ENCODE measurements around the gene KRTAP13-3.

KRTAP13-3 gene

GRCh38 chr21:30425826-30426225 lies at the start of gene KRTAP13-3:
Gene KRTAP13-3, minus strand, starts transcription at chr21:30425926. Its CDS starts 14 bp downstream, at chr21:30425912.
- Histone ChIP-seq H3K4me1 (ENCODE audit: insufficient read depth, low read length) (peaks cover 3% of the 10 kb centered on the region), H2AFZ (ENCODE audit: low read depth, low read length) (no peak within 1 kb of the TSS), H3K27me3 (ENCODE audit: insufficient read depth, low read length) (no peaks in the 10 kb centered on the region), H3K36me3 (ENCODE audit: insufficient read depth, low read length) (no peaks in the 10 kb centered on the region), H3K9me3 (ENCODE audit: low read length) (no peaks in the 10 kb centered on the region), H3K4me3 (ENCODE audit: low read length) (no peak within 1 kb of the TSS)

GRCh38 chr21:30468900-30469714 lies 43.4 kb upstream of the KRTAP13-3 start:
- Histone ChIP-seq H3K4me3 (ENCODE audit: low read length) (no peak overlapping the region), H3K9me3 (ENCODE audit: low read length) (no peaks in the 10 kb centered on the region), H3K4me1 (ENCODE audit: insufficient read depth, low read length) (peaks cover 25% of the 10 kb centered on the region), H2AFZ (ENCODE audit: low read depth, low read length) (peak overlapping the region; percentile 15), H3K27me3 (ENCODE audit: insufficient read depth, low read length) (no peaks in the 10 kb centered on the region), H3K36me3 (ENCODE audit: insufficient read depth, low read length) (no peaks in the 10 kb centered on the region)

- H3K4me1 ChIP-seq (ENCODE audit: insufficient read depth, low read length) = peaks cover 11% of the 10 kb centered on the region
- no peak overlapping the region for H2AFZ ChIP-seq (ENCODE audit: low read depth, low read length)
- H3K36me3 ChIP-seq (ENCODE audit: insufficient read depth, low read length) = no peaks in the 10 kb centered on the region
- H3K4me3 ChIP-seq (ENCODE audit: low read length) = no peak overlapping the region
- H3K9me3 ChIP-seq (ENCODE audit: low read length) = no peaks in the 10 kb centered on the region
- no peaks in the 10 kb centered on the region for H3K27me3 ChIP-seq (ENCODE audit: insufficient read depth, low read length)
Measured at GRCh38 chr21:30463713-30464112, 38.0 kb upstream of the KRTAP13-3 start.

GRCh38 chr21:30448514-30448913 lies 22.8 kb upstream of the KRTAP13-3 start:
- H3K27me3 ChIP-seq (ENCODE audit: insufficient read depth, low read length) = no peaks in the 10 kb centered on the region
- no peak overlapping the region for H3K4me3 ChIP-seq (ENCODE audit: low read length)
- H2AFZ ChIP-seq (ENCODE audit: low read depth, low read length) = no peak overlapping the region
- H3K4me1 ChIP-seq (ENCODE audit: insufficient read depth, low read length) = no peaks in the 10 kb centered on the region
- no peaks in the 10 kb centered on the region for H3K36me3 ChIP-seq (ENCODE audit: insufficient read depth, low read length)
- no peaks in the 10 kb centered on the region for H3K9me3 ChIP-seq (ENCODE audit: low read length)

- H3K9me3 ChIP-seq (ENCODE audit: low read length) = no peaks in the 10 kb centered on the region
Measured at GRCh38 chr21:30447056-30447455, 21.3 kb upstream of the KRTAP13-3 start.

GRCh38 chr21:30444204-30444603 lies 18.5 kb upstream of the KRTAP13-3 start:
- no peaks in the 10 kb centered on the region for H3K27me3 ChIP-seq (ENCODE audit: insufficient read depth, low read length)
- H2AFZ ChIP-seq (ENCODE audit: low read depth, low read length) = no peak overlapping the region
- H3K36me3 ChIP-seq (ENCODE audit: insufficient read depth, low read length) = no peaks in the 10 kb centered on the region
- H3K4me3 ChIP-seq (ENCODE audit: low read length) = no peak overlapping the region
- no peaks in the 10 kb centered on the region for H3K9me3 ChIP-seq (ENCODE audit: low read length)
- no peaks in the 10 kb centered on the region for H3K4me1 ChIP-seq (ENCODE audit: insufficient read depth, low read length)

More at GRCh38 chr21:30447056-30447455, 21.3 kb upstream of the KRTAP13-3 start:
- H3K27me3 ChIP-seq (ENCODE audit: insufficient read depth, low read length) = no peaks in the 10 kb centered on the region
- H2AFZ ChIP-seq (ENCODE audit: low read depth, low read length) = no peak overlapping the region
- no peaks in the 10 kb centered on the region for H3K4me1 ChIP-seq (ENCODE audit: insufficient read depth, low read length)
- no peaks in the 10 kb centered on the region for H3K36me3 ChIP-seq (ENCODE audit: insufficient read depth, low read length)
- no peak overlapping the region for H3K4me3 ChIP-seq (ENCODE audit: low read length)

GRCh38 chr21:30443226-30443625 lies 17.5 kb upstream of the KRTAP13-3 start:
- no peaks in the 10 kb centered on the region for H3K9me3 ChIP-seq (ENCODE audit: low read length)
- no peak overlapping the region for H2AFZ ChIP-seq (ENCODE audit: low read depth, low read length)
- H3K36me3 ChIP-seq (ENCODE audit: insufficient read depth, low read length) = no peaks in the 10 kb centered on the region
- no peaks in the 10 kb centered on the region for H3K27me3 ChIP-seq (ENCODE audit: insufficient read depth, low read length)
- H3K4me3 ChIP-seq (ENCODE audit: low read length) = no peak overlapping the region
- no peaks in the 10 kb centered on the region for H3K4me1 ChIP-seq (ENCODE audit: insufficient read depth, low read length)

- Histone ChIP-seq H3K9me3 (ENCODE audit: low read length) (no peaks in the 10 kb centered on the region), H3K36me3 (ENCODE audit: insufficient read depth, low read length) (no peaks in the 10 kb centered on the region), H3K4me3 (ENCODE audit: low read length) (no peak within 1 kb of the TSS), H3K27me3 (ENCODE audit: insufficient read depth, low read length) (no peaks in the 10 kb centered on the region), H2AFZ (ENCODE audit: low read depth, low read length) (no peak within 1 kb of the TSS), H3K4me1 (ENCODE audit: insufficient read depth, low read length) (no peaks in the 10 kb centered on the region)
Measured at GRCh38 chr21:30439975-30440374, 14.2 kb upstream of the KRTAP13-3 start, which contains the start of gene KRTAP15-1. Gene KRTAP15-1, plus strand, starts transcription at chr21:30440275. Its CDS starts 53 bp downstream, at chr21:30440328.

- Histone ChIP-seq H3K4me1 (ENCODE audit: insufficient read depth, low read length) (no peaks in the 10 kb centered on the region), H3K4me3 (ENCODE audit: low read length) (no peak overlapping the region), H3K9me3 (ENCODE audit: low read length) (no peaks in the 10 kb centered on the region), H3K27me3 (ENCODE audit: insufficient read depth, low read length) (no peaks in the 10 kb centered on the region), H3K36me3 (ENCODE audit: insufficient read depth, low read length) (no peaks in the 10 kb centered on the region), H2AFZ (ENCODE audit: low read depth, low read length) (no peak overlapping the region)
Measured at GRCh38 chr21:30437010-30437565, 11.4 kb upstream of the KRTAP13-3 start.

- Histone ChIP-seq H2AFZ (ENCODE audit: low read depth, low read length) (no peak overlapping the region), H3K4me1 (ENCODE audit: insufficient read depth, low read length) (peaks cover 3% of the 10 kb centered on the region), H3K27me3 (ENCODE audit: insufficient read depth, low read length) (no peaks in the 10 kb centered on the region), H3K9me3 (ENCODE audit: low read length) (no peaks in the 10 kb centered on the region), H3K36me3 (ENCODE audit: insufficient read depth, low read length) (no peaks in the 10 kb centered on the region), H3K4me3 (ENCODE audit: low read length) (no peak overlapping the region)
Measured at GRCh38 chr21:30434033-30434631, 8.4 kb upstream of the KRTAP13-3 start.

GRCh38 chr21:30430170-30430655 lies 4.5 kb upstream of the KRTAP13-3 start, which contains the start of gene KRTAP13-4:
Gene KRTAP13-4, plus strand, starts transcription at chr21:30430220. Its CDS starts 56 bp downstream, at chr21:30430276.
- no peaks in the 10 kb centered on the region for H3K36me3 ChIP-seq (ENCODE audit: insufficient read depth, low read length)
- peaks cover 3% of the 10 kb centered on the region for H3K4me1 ChIP-seq (ENCODE audit: insufficient read depth, low read length)
- no peak within 1 kb of the TSS for H3K4me3 ChIP-seq (ENCODE audit: low read length)
- no peak within 1 kb of the TSS for H2AFZ ChIP-seq (ENCODE audit: low read depth, low read length)
- no peaks in the 10 kb centered on the region for H3K27me3 ChIP-seq (ENCODE audit: insufficient read depth, low read length)
- H3K9me3 ChIP-seq (ENCODE audit: low read length) = no peaks in the 10 kb centered on the region

GRCh38 chr21:30426731-30427130 lies 1.0 kb upstream of the KRTAP13-3 start:
- Histone ChIP-seq H3K27me3 (ENCODE audit: insufficient read depth, low read length) (no peaks in the 10 kb centered on the region), H3K4me3 (ENCODE audit: low read length) (no peak overlapping the region), H3K36me3 (ENCODE audit: insufficient read depth, low read length) (no peaks in the 10 kb centered on the region), H3K9me3 (ENCODE audit: low read length) (no peaks in the 10 kb centered on the region), H2AFZ (ENCODE audit: low read depth, low read length) (no peak overlapping the region), H3K4me1 (ENCODE audit: insufficient read depth, low read length) (peaks cover 3% of the 10 kb centered on the region)

- Histone ChIP-seq H3K4me1 (ENCODE audit: insufficient read depth, low read length) (no peaks in the 10 kb centered on the region), H2AFZ (ENCODE audit: low read depth, low read length) (no peak overlapping the region), H3K36me3 (ENCODE audit: insufficient read depth, low read length) (no peaks in the 10 kb centered on the region), H3K27me3 (ENCODE audit: insufficient read depth, low read length) (no peaks in the 10 kb centered on the region), H3K9me3 (ENCODE audit: low read length) (no peaks in the 10 kb centered on the region), H3K4me3 (ENCODE audit: low read length) (no peak overlapping the region)
Measured at GRCh38 chr21:30415993-30416392, 9.7 kb downstream of the KRTAP13-3 start.

Data from neuron (in vitro differentiated cells).